Nephron progenitor cell (in vitro differentiated cells): ENCODE measurements around the gene ZNF429.
"Not testable (repeated sequence)": the region's sequence is repeated elsewhere in the genome, so short reads cannot be mapped to it uniquely, and the experiment has no call there.

Source experiments
- DNase-seq: peaks from one replicate; pipeline ENCODE4 v3.0.0; 2021
- H3K27ac Mint-ChIP-seq: 2 replicates; pipeline ENCODE4 v1.8.0; 2021; ENCODE audit warnings: mild to moderate bottlenecking, moderate library complexity, mixed read lengths
- H3K27me3 Mint-ChIP-seq: 2 replicates; pipeline ENCODE4 v1.8.0; 2021; ENCODE audit warnings: mild to moderate bottlenecking, low read depth, mixed read lengths; ENCODE audit not compliant: poor library complexity
- H3K36me3 Mint-ChIP-seq: 2 replicates; pipeline ENCODE4 v1.8.0; 2021; ENCODE audit warnings: low read depth, mixed read lengths
- H3K4me1 Mint-ChIP-seq: 2 replicates; pipeline ENCODE4 v1.8.0; 2021; ENCODE audit warnings: mixed read lengths
- H3K4me3 Mint-ChIP-seq: 2 replicates; pipeline ENCODE4 v1.8.0; 2021; ENCODE audit warnings: mild to moderate bottlenecking, moderate library complexity, mixed read lengths
- H3K9me3 Mint-ChIP-seq: 2 replicates; pipeline ENCODE4 v1.8.0; 2021; ENCODE audit warnings: mild to moderate bottlenecking, moderate library complexity, mixed read lengths
- CTCF ChIP-seq: fragments of 200-600 bp; sonication (generic); IDR thresholded peaks from 2 replicates; pipeline ENCODE4 v1.5.0; 2021; ENCODE audit warnings: antibody characterized with exemption

The ZNF429 gene

GRCh38 chr19:21532904-21533303, 27.5 kb downstream of the ZNF429 start:
- H3K4me1 Mint-ChIP-seq = no peaks in the 10 kb centered on the region
- H3K9me3 Mint-ChIP-seq = peaks cover 97% of the 10 kb centered on the region
- H3K27ac Mint-ChIP-seq = no peak overlapping the region
- H3K27me3 Mint-ChIP-seq = peaks cover 5% of the 10 kb centered on the region
- H3K36me3 Mint-ChIP-seq = peaks cover 100% of the 10 kb centered on the region
- no peak for TF ChIP-seq CTCF
- DNase-seq = no peak
- H3K4me3 Mint-ChIP-seq = no peak overlapping the region

GRCh38 chr19:21536741-21537290, 31.4 kb downstream of the ZNF429 start:
- not testable (repeated sequence) for H3K4me3 Mint-ChIP-seq, H3K4me1 Mint-ChIP-seq, H3K27me3 Mint-ChIP-seq, DNase-seq, H3K27ac Mint-ChIP-seq
- H3K36me3 Mint-ChIP-seq = peaks cover 84% of the 10 kb centered on the region
- H3K9me3 Mint-ChIP-seq = peaks cover 89% of the 10 kb centered on the region

- DNase-seq = no peak
- Mint-ChIP-seq H3K27ac (no peak overlapping the region), H3K9me3 (peaks cover 72% of the 10 kb centered on the region), H3K36me3 (peaks cover 10% of the 10 kb centered on the region), H3K4me1 (no peaks in the 10 kb centered on the region), H3K27me3 (peaks cover 8% of the 10 kb centered on the region), H3K4me3 (no peak overlapping the region)
- no peak for TF ChIP-seq CTCF
Observed at GRCh38 chr19:21559444-21559843, 54.0 kb downstream of the ZNF429 start.

- Mint-ChIP-seq H3K4me1 (no peaks in the 10 kb centered on the region), H3K4me3 (no peak overlapping the region), H3K36me3 (no peaks in the 10 kb centered on the region), H3K27me3 (peaks cover 4% of the 10 kb centered on the region), H3K9me3 (peaks cover 73% of the 10 kb centered on the region), H3K27ac (no peak overlapping the region)
- DNase-seq = no peak
- TF ChIP-seq CTCF = no peak
Observed at GRCh38 chr19:21564406-21564805, 59.0 kb downstream of the ZNF429 start.

- Mint-ChIP-seq H3K27me3 (peaks cover 4% of the 10 kb centered on the region), H3K9me3 (peaks cover 75% of the 10 kb centered on the region), H3K36me3 (no peaks in the 10 kb centered on the region), H3K27ac (no peak overlapping the region), H3K4me3 (no peak overlapping the region), H3K4me1 (no peaks in the 10 kb centered on the region)
- TF ChIP-seq CTCF = no peak
- no peak for DNase-seq
Observed at GRCh38 chr19:21566073-21566472, 60.7 kb downstream of the ZNF429 start.

- H3K4me3 Mint-ChIP-seq, H3K27me3 Mint-ChIP-seq, H3K36me3 Mint-ChIP-seq, H3K4me1 Mint-ChIP-seq, DNase-seq, H3K27ac Mint-ChIP-seq: not testable (repeated sequence)
- H3K9me3 Mint-ChIP-seq = peaks cover 85% of the 10 kb centered on the region
Observed at GRCh38 chr19:21567806-21568205, 62.4 kb downstream of the ZNF429 start.

- Mint-ChIP-seq H3K27ac (no peak overlapping the region), H3K27me3 (no peaks in the 10 kb centered on the region), H3K36me3 (no peaks in the 10 kb centered on the region), H3K4me3 (no peak overlapping the region), H3K9me3 (peaks cover 83% of the 10 kb centered on the region), H3K4me1 (no peaks in the 10 kb centered on the region)
- TF ChIP-seq CTCF = no peak
- no peak for DNase-seq
Observed at GRCh38 chr19:21568816-21569493, 63.6 kb downstream of the ZNF429 start.
